Endothelial cell of hepatic sinusoid (primary cell): ENCODE data around the gene NTM.

ENCODE experiments used
- in situ Hi-C: cut with HindIII; loops from 2 replicates; pipeline ENCODE4 v1.10.0; 2017; ENCODE audit warnings: low sequenced_read_pairs

The NTM gene

GRCh38 chr11:132245403-132246385 lies 875.3 kb downstream of the NTM start:
- in situ Hi-C loops = no loop called here

GRCh38 chr11:132248580-132248979 lies 878.2 kb downstream of the NTM start:
- in situ Hi-C loops = no loop called here

GRCh38 chr11:132249256-132249655 lies 878.8 kb downstream of the NTM start:
- in situ Hi-C loops = no loop called here

- in situ Hi-C loops = no loop called here
Observed at GRCh38 chr11:132251061-132251460, 880.6 kb downstream of the NTM start.

GRCh38 chr11:132253469-132254264 lies 883.3 kb downstream of the NTM start:
- in situ Hi-C loops = no loop called here

- in situ Hi-C loops = no loop called here
Observed at GRCh38 chr11:132254906-132255305, 884.5 kb downstream of the NTM start.

GRCh38 chr11:132256528-132257279 lies 886.3 kb downstream of the NTM start:
- in situ Hi-C loops = no loop called here

- in situ Hi-C loops = no loop called here
Observed at GRCh38 chr11:132257871-132258270, 887.5 kb downstream of the NTM start.

- in situ Hi-C loops = no loop called here
Observed at GRCh38 chr11:132258875-132259274, 888.5 kb downstream of the NTM start.

GRCh38 chr11:132260636-132261035 lies 890.2 kb downstream of the NTM start:
- in situ Hi-C loops = no loop called here

- in situ Hi-C loops = no loop called here
Observed at GRCh38 chr11:132263241-132263640, 892.8 kb downstream of the NTM start.

GRCh38 chr11:132263875-132264274 lies 893.5 kb downstream of the NTM start:
- in situ Hi-C loops = no loop called here

GRCh38 chr11:132264616-132265015 lies 894.2 kb downstream of the NTM start:
- in situ Hi-C loops = no loop called here

GRCh38 chr11:132278801-132279574 lies 908.6 kb downstream of the NTM start:
- in situ Hi-C loops = no loop called here

GRCh38 chr11:132284048-132284447 lies 913.6 kb downstream of the NTM start:
- in situ Hi-C loops = loop anchor here (5.0 kb wide), 1 partner anchor 77 kb away; no protein-coding TSS in a partner anchor

- in situ Hi-C loops = loop anchor here (5.0 kb wide), 1 partner anchor 77 kb away; no protein-coding TSS in a partner anchor
Observed at GRCh38 chr11:132284611-132285010, 914.2 kb downstream of the NTM start.

- in situ Hi-C loops = no loop called here
Observed at GRCh38 chr11:132285631-132286030, 915.2 kb downstream of the NTM start.

GRCh38 chr11:132286106-132286505 lies 915.7 kb downstream of the NTM start:
- in situ Hi-C loops = no loop called here

GRCh38 chr11:132288036-132288435 lies 917.6 kb downstream of the NTM start:
- in situ Hi-C loops = no loop called here
